Measurements from ENCODE around the gene SFXN5.

GRCh38 chr2:73112026-73112912 lies 40.8 kb upstream of the SFXN5 start:
- TF ChIP-seq, protein P1, sequence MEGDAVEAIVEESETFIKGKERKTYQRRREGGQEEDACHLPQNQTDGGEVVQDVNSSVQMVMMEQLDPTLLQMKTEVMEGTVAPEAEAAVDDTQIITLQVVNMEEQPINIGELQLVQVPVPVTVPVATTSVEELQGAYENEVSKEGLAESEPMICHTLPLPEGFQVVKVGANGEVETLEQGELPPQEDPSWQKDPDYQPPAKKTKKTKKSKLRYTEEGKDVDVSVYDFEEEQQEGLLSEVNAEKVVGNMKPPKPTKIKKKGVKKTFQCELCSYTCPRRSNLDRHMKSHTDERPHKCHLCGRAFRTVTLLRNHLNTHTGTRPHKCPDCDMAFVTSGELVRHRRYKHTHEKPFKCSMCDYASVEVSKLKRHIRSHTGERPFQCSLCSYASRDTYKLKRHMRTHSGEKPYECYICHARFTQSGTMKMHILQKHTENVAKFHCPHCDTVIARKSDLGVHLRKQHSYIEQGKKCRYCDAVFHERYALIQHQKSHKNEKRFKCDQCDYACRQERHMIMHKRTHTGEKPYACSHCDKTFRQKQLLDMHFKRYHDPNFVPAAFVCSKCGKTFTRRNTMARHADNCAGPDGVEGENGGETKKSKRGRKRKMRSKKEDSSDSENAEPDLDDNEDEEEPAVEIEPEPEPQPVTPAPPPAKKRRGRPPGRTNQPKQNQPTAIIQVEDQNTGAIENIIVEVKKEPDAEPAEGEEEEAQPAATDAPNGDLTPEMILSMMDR (IDR thresholded peaks at IDR 0.05): no peak
- TF ChIP-seq POLR2A (IDR thresholded peaks at IDR 0.05): peak in 1 of 2 donors; percentile 12
- TF ChIP-seq POLR2AphosphoS5 (IDR thresholded peaks at IDR 0.05; ENCODE audit: insufficient read depth in 1 of 2, low read depth in 1 of 2): peak in 1 of 2 donors; percentile 24

Measured in vagina (tissue), 2 donors.